ENCODE results near the gene NOP56.
A peak's percentile ranks its signal among the peaks of the same experiment; 100 is the strongest.

Gene NOP56

DNA sequence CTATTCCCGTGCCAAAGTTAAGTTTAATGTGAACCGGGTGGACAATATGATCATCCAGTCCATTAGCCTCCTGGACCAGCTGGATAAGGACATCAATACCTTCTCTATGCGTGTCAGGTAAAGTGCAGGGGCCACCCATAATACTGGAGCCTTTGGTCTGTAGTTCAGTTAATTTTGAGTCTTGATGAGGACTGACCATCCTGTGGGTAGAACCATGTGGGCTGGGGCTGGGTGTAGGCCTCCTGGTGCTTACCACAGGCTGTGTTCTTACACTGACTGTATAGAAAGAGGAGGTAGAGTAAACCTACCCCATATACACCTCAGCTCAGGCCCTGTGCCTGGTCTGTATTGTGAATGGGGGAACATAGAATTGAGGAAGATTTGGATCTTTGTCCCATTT is 2.4 kb downstream of the NOP56 start:
- Mint-ChIP-seq H3K4me1 (ENCODE audit: low read depth in 2 of 2) (peaks cover 17 to 33% of the 10 kb centered on the region in 2 donors), H3K27me3 (no peaks in the 10 kb centered on the region), H3K36me3 (ENCODE audit: insufficient read depth) (peaks cover 81% of the 10 kb centered on the region), H3K27ac (peak overlapping the region; percentile 83 to 89), H3K4me3 (peak overlapping the region; percentile 95), H3K9me3 (no peaks in the 10 kb centered on the region)
- ATAC-seq (replicated peaks): no peak
- DNase-seq: no peak

DNA sequence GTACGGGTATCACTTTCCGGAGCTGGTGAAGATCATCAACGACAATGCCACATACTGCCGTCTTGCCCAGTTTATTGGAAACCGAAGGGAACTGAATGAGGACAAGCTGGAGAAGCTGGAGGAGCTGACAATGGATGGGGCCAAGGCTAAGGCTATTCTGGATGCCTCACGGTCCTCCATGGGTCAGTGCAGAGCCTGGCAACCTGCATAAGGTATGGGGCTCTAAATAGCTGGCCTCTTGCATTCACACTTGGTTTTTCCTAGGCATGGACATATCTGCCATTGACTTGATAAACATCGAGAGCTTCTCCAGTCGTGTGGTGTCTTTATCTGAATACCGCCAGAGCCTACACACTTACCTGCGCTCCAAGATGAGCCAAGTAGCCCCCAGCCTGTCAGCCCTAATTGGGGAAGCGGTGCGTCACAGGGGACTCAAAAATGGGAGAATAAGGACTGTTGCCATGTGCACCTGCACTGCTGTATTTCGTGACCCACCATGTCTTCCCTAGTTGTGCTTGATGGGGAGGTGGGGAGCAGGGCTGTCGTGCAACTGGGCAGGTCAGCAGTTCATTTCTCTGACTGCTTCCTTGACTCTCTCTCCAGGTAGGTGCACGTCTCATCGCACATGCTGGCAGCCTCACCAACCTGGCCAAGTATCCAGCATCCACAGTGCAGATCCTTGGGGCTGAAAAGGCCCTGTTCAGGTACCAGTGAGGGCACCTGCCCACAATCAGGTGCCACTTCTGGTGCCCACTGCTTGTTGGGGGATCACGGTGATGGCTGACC is 3.1 kb downstream of the NOP56 start:
- Mint-ChIP-seq H3K36me3 (ENCODE audit: insufficient read depth) (peaks cover 84% of the 10 kb centered on the region), H3K27me3 (no peaks in the 10 kb centered on the region), H3K9me3 (no peaks in the 10 kb centered on the region), H3K4me3 (peak overlapping the region in 1 of 2 donors; percentile 95), H3K4me1 (ENCODE audit: low read depth in 2 of 2) (peaks cover 17 to 33% of the 10 kb centered on the region in 2 donors), H3K27ac (peak overlapping the region in 1 of 2 donors; percentile 83)
- DNase-seq: no peak
- ATAC-seq (replicated peaks): no peak

- Mint-ChIP-seq H3K36me3 (ENCODE audit: insufficient read depth) (peaks cover 89% of the 10 kb centered on the region), H3K9me3 (no peaks in the 10 kb centered on the region), H3K4me3 (peak overlapping the region in 1 of 2 donors; percentile 10), H3K27ac (peak overlapping the region in 1 of 2 donors; percentile 83), H3K4me1 (ENCODE audit: low read depth in 2 of 2) (peaks cover 17 to 29% of the 10 kb centered on the region in 2 donors), H3K27me3 (no peaks in the 10 kb centered on the region)
- no peak for ATAC-seq (replicated peaks)
- DNase-seq: no peak
Observed at GRCh38 chr20:2656471-2657117, 4.2 kb downstream of the NOP56 start.

DNA sequence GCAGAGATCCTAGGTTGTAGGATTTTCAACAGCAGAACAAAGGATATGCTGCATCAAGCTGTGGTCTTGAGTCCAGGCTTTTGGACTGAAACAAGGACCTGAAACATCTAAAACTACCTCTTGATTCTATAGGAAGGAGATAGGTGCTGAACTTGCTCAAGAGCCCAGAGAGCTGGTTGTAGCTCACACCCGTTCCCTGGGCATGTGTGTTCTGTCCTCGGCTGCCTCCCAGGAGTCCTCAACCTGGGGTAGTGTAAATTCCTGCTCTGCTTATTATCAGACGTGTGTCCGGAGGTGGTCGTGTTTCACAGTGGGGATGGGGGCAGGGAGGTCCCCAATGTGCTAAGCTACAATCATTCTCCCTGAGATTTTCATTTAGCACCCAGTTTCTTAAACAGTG is 4.8 kb downstream of the NOP56 start:
- Mint-ChIP-seq H3K4me1 (ENCODE audit: low read depth in 2 of 2) (peaks cover 23 to 27% of the 10 kb centered on the region in 2 donors), H3K27me3 (no peaks in the 10 kb centered on the region), H3K36me3 (ENCODE audit: insufficient read depth) (peaks cover 89% of the 10 kb centered on the region), H3K27ac (peak overlapping the region in 1 of 2 donors; percentile 83), H3K4me3 (peak overlapping the region in 1 of 2 donors; percentile 10), H3K9me3 (no peaks in the 10 kb centered on the region)
- ATAC-seq (replicated peaks): no peak
- DNase-seq: no peak

GRCh38 chr20:2657674-2658073 is 5.2 kb downstream of the NOP56 start:
- H3K27ac Mint-ChIP-seq: peak overlapping the region in 1 of 2 donors; percentile 80
- ATAC-seq (replicated peaks) (no peak), DNase-seq (no peak)
- peaks cover 25 to 27% of the 10 kb centered on the region in 2 donors for H3K4me1 Mint-ChIP-seq (ENCODE audit: low read depth in 2 of 2)
- H3K36me3 Mint-ChIP-seq (ENCODE audit: insufficient read depth): peaks cover 91% of the 10 kb centered on the region
- H3K9me3 Mint-ChIP-seq: no peaks in the 10 kb centered on the region
- no peak overlapping the region for H3K4me3 Mint-ChIP-seq
- no peaks in the 10 kb centered on the region for H3K27me3 Mint-ChIP-seq

- Mint-ChIP-seq H3K27ac (peak overlapping the region in 1 of 2 donors; percentile 80), H3K27me3 (no peaks in the 10 kb centered on the region), H3K9me3 (no peaks in the 10 kb centered on the region), H3K4me3 (no peak overlapping the region), H3K36me3 (ENCODE audit: insufficient read depth) (peaks cover 90% of the 10 kb centered on the region), H3K4me1 (ENCODE audit: low read depth in 2 of 2) (peaks cover 25 to 32% of the 10 kb centered on the region in 2 donors)
- DNase-seq: no peak
- peak; percentile 34 for ATAC-seq (replicated peaks)
Observed at GRCh38 chr20:2658414-2659354, 6.3 kb downstream of the NOP56 start.

DNA sequence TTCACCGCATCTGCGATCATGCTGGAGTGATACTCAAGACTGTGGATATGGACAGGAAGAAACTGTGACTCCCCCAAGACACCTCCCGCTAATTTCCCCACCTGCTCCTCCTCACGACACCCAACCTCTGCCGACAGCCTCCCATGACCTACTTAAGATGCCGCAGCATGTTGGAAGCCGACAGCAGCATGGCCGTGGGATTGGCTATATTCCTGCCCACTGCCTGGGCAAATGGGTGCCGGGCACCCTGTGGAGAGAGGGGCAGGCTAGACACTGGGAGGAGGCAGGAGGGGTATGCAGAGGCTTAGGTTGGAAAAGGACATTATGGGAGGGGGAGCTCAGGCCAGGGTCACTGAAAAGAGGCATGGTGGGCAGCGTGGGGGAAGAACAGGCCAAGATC is 7.1 kb downstream of the NOP56 start:
- DNase-seq: no peak
- no peak for ATAC-seq (replicated peaks)
- no peaks in the 10 kb centered on the region for H3K27me3 Mint-ChIP-seq
- no peak overlapping the region for H3K27ac Mint-ChIP-seq
- peaks cover 0 to 1% of the 10 kb centered on the region in 2 donors for H3K9me3 Mint-ChIP-seq
- H3K4me3 Mint-ChIP-seq: peak overlapping the region in 1 of 2 donors; percentile 8
- peaks cover 90% of the 10 kb centered on the region for H3K36me3 Mint-ChIP-seq (ENCODE audit: insufficient read depth)
- peaks cover 27 to 28% of the 10 kb centered on the region in 2 donors for H3K4me1 Mint-ChIP-seq (ENCODE audit: low read depth in 2 of 2)

DNA sequence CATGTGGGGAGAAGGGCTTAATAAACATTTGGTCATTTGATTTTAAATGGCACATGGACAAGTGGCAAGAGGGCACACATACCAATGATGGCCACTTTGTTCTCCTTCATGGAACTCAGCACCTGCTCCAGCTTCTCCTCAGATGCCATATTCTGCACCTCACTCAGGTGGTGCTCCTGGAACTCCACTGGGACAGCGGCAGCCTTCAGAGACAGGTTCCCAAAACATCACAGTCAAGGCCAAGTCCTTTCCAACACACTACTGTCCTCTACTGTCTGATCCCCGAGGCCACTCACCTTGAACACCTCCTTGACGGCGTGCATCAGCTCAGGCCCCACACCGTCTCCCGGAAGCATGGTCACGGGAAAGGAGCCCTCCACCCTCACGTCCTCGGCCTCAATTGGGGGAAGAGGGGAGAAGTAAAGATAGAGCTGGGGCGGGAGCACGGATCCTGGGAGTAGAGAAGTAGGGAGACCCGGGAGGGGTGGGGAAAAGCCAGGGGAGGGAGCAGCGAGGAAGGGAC is 11.0 kb downstream of the NOP56 start:
- peak overlapping the region; percentile 95 to 97 for H3K27ac Mint-ChIP-seq
- ATAC-seq (replicated peaks) (no peak), DNase-seq (no peak)
- peaks cover 57% of the 10 kb centered on the region for H3K36me3 Mint-ChIP-seq (ENCODE audit: insufficient read depth)
- peaks cover 14 to 16% of the 10 kb centered on the region in 2 donors for H3K4me1 Mint-ChIP-seq (ENCODE audit: low read depth in 2 of 2)
- H3K4me3 Mint-ChIP-seq: peak overlapping the region; percentile 90 to 91
- H3K9me3 Mint-ChIP-seq: peaks cover 0 to 1% of the 10 kb centered on the region in 2 donors
- H3K27me3 Mint-ChIP-seq: no peaks in the 10 kb centered on the region

GRCh38 chr20:2663887-2664719 is 11.7 kb downstream of the NOP56 start, which contains the start of gene IDH3B:
TSS of gene IDH3B (minus strand) at chr20:2664216. CDS start at chr20:2664188, 28 bp downstream.
- Mint-ChIP-seq H3K4me3 (peak within 1 kb of the TSS; percentile 90 to 91), H3K9me3 (peaks cover 0 to 1% of the 10 kb centered on the region in 2 donors), H3K27ac (peak within 1 kb of the TSS; percentile 95 to 97), H3K27me3 (no peaks in the 10 kb centered on the region), H3K4me1 (ENCODE audit: low read depth in 2 of 2) (peaks cover 10 to 16% of the 10 kb centered on the region in 2 donors), H3K36me3 (ENCODE audit: insufficient read depth) (peaks cover 50% of the 10 kb centered on the region)
- DNase-seq (peak; percentile 89 to 91 (median 89)), ATAC-seq (replicated peaks) (peak; percentile 98)

DNA sequence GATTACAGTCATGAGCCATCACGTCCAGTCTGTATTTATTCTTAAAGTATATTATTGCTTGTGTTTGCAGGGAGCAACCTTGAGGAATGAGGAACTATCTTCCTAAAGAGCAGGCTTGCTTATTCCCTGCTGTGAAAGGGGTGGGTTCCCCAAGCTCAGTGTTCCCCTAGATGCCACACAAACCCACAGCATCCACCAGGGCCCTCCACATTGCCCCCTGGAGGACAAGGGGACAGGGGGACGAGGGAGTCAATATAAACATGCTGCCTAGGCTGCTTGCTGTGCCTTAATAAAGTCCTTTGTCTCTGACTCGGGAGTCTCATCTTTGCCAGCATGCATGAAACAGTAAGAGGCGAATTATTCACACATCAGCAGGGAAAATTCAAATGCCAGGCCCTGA is 19.5 kb downstream of the NOP56 start:
- H3K27me3 Mint-ChIP-seq: peaks cover 0 to 7% of the 10 kb centered on the region in 2 donors
- no peak overlapping the region for H3K4me3 Mint-ChIP-seq
- no peak overlapping the region for H3K27ac Mint-ChIP-seq
- H3K9me3 Mint-ChIP-seq: no peaks in the 10 kb centered on the region
- no peaks in the 10 kb centered on the region for H3K36me3 Mint-ChIP-seq (ENCODE audit: insufficient read depth)
- DNase-seq (no peak), ATAC-seq (replicated peaks) (no peak)
- no peaks in the 10 kb centered on the region for H3K4me1 Mint-ChIP-seq (ENCODE audit: low read depth in 2 of 2)

DNA sequence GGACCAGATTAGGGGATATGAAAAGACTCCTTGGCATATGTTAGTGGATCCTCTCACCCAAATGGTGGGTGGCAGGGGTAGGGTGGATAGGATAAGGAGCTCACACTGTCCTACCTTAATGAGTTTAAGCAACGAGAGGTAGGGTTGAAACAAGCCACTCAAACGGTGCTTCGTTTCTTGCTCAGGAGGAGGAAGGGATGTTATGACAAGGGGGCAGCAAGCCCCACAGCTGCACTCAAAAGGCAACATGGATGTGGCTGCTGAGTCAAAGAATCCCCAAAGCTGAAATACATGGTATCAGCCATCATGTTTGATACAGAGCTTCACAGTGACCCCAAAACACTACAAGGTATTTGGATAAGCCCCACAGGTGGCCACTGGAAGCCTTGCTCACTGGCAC is 20.0 kb downstream of the NOP56 start:
- H3K27ac Mint-ChIP-seq: no peak overlapping the region
- no peaks in the 10 kb centered on the region for H3K36me3 Mint-ChIP-seq (ENCODE audit: insufficient read depth)
- no peak for DNase-seq
- ATAC-seq (replicated peaks): no peak
- H3K4me3 Mint-ChIP-seq: no peak overlapping the region
- H3K9me3 Mint-ChIP-seq: no peaks in the 10 kb centered on the region
- no peaks in the 10 kb centered on the region for H3K4me1 Mint-ChIP-seq (ENCODE audit: low read depth in 2 of 2)
- peaks cover 0 to 9% of the 10 kb centered on the region in 2 donors for H3K27me3 Mint-ChIP-seq

DNA sequence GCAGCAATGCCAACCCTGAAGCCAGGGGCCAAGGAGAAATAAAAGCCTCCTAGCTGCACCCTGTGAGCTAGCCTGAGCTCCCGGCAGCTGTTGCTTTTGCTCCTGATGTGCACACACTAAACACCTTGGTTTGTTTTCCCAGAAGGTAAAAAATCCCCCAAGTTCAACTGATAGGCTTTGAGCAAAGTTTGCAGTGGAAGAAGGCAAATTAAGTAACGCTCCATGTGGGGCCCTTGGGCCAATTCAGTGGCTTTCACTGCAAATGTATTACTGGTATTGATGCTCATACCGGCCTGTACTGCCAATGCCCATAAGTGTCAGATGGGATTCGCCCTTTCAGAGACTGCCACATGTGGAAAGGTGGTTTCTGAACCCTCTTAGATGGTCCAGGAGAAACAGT is 21.0 kb downstream of the NOP56 start:
- peaks cover 0 to 18% of the 10 kb centered on the region in 2 donors for H3K27me3 Mint-ChIP-seq
- H3K9me3 Mint-ChIP-seq: no peaks in the 10 kb centered on the region
- H3K4me1 Mint-ChIP-seq (ENCODE audit: low read depth in 2 of 2): no peaks in the 10 kb centered on the region
- ATAC-seq (replicated peaks): no peak
- no peak overlapping the region for H3K27ac Mint-ChIP-seq
- no peaks in the 10 kb centered on the region for H3K36me3 Mint-ChIP-seq (ENCODE audit: insufficient read depth)
- DNase-seq: no peak
- H3K4me3 Mint-ChIP-seq: no peak overlapping the region

Measured in effector memory CD8-positive, alpha-beta T cell (primary cell).